ENCODE data around the gene NTN1. TPM values are rescaled to one million over a fixed set of nuclear protein-coding genes. Genes with fewer than 3 reads are reported as not detected.

NTN1 gene
- total and polyA plus RNA-seq, 12 donors: 3.0 to 38.7 (median 15.8) TPM

GRCh38 chr17:9009096-9009495 lies 12.2 kb upstream of the NTN1 start:
- no peak for DNase-seq
- peaks cover 6 to 68% (median 59%) of the 10 kb centered on the region in 7 donors for H3K27me3 ChIP-seq
- 85 to 87% methylated on average over 4 of the region's 4 CpGs for WGBS, 2 donors
- ATAC-seq: no peak
- no peaks in the 10 kb centered on the region for H3K9me3 ChIP-seq
- no peak overlapping the region for H3K4me3 ChIP-seq
- no peaks in the 10 kb centered on the region for H3K36me3 ChIP-seq
- H3K4me1 ChIP-seq: peaks cover 0 to 6% (median 5%) of the 10 kb centered on the region in 9 donors
- H3K27ac ChIP-seq: no peak overlapping the region
- intact Hi-C loops (cut with DNase I): no loop called here
- TF ChIP-seq CTCF (IDR thresholded peaks at IDR 0.05): no peak

- Histone ChIP-seq H3K27ac (no peak overlapping the region), H3K4me3 (no peak overlapping the region), H3K27me3 (peaks cover under 1 to 62% (median 54%) of the 10 kb centered on the region in 7 donors), H3K9me3 (no peaks in the 10 kb centered on the region), H3K4me1 (no peaks in the 10 kb centered on the region), H3K36me3 (no peaks in the 10 kb centered on the region)
- ATAC-seq (peak in 1 of 8 donors; percentile 56), DNase-seq (no peak)
- WGBS, 2 donors: 54 to 64% methylated on average over 6 of the region's 6 CpGs
- intact Hi-C loops (cut with DNase I): no loop called here
- TF ChIP-seq CTCF (IDR thresholded peaks at IDR 0.05): no peak
These were observed 11.6 kb upstream of the NTN1 start for GRCh38 chr17:9009737-9010136.

- no peak for TF ChIP-seq CTCF (IDR thresholded peaks at IDR 0.05)
- no peaks in the 10 kb centered on the region for H3K9me3 ChIP-seq
- 87 to 91% methylated on average over 7 of the region's 7 CpGs for WGBS, 2 donors
- intact Hi-C loops (cut with DNase I): no loop called here
- no peak overlapping the region for H3K27ac ChIP-seq
- H3K27me3 ChIP-seq: peaks cover 0 to 56% (median 43%) of the 10 kb centered on the region in 7 donors
- DNase-seq: no peak
- ATAC-seq: no peak
- no peak overlapping the region for H3K4me3 ChIP-seq
- H3K4me1 ChIP-seq: no peaks in the 10 kb centered on the region
- H3K36me3 ChIP-seq: no peaks in the 10 kb centered on the region
These were observed 10.3 kb upstream of the NTN1 start for GRCh38 chr17:9011001-9011400.

- DNase-seq: no peak
- intact Hi-C loops (cut with DNase I): no loop called here
- 19 to 25% methylated on average over 3 of the region's 3 CpGs for WGBS, 2 donors
- H3K4me3 ChIP-seq: no peak overlapping the region
- H3K27me3 ChIP-seq: peaks cover 0 to 75% (median 19%) of the 10 kb centered on the region in 7 donors
- H3K27ac ChIP-seq: no peak overlapping the region
- peak in 2 of 8 donors; percentile 38 to 46 for ATAC-seq
- no peak for TF ChIP-seq CTCF (IDR thresholded peaks at IDR 0.05)
- H3K4me1 ChIP-seq: peaks cover 0 to 26% (median 19%) of the 10 kb centered on the region in 9 donors
- H3K36me3 ChIP-seq: no peaks in the 10 kb centered on the region
- H3K9me3 ChIP-seq: no peaks in the 10 kb centered on the region
These were observed 4.3 kb upstream of the NTN1 start for GRCh38 chr17:9016941-9017552.

Measured in heart right ventricle (tissue), 16 donors.